GM12878 (cell line): ENCODE data around the gene SCN8A. TPM values are rescaled to one million over a fixed set of nuclear protein-coding genes. Genes with fewer than 3 reads are reported as not detected.

ENCODE experiments used
- ATAC-seq: fragments of 200-7000 bp; cut with Tn5 transposase; 3 replicates; pipeline ENCODE4 v1.9.1; 2020; ENCODE audit warnings: mild to moderate bottlenecking, moderate library complexity
- BruUV-seq: library from RNA; stranded (reverse); fragments of 400-500 nt; replicated peaks from 2 replicates; lab custom pipeline; 2021; lab: Mats Ljungman, UMichigan
- CTCF ChIA-PET: fragments of 300-600 bp; sonication (Branson Sonifier 250); formaldehyde crosslinking; extraction: SDS; loops from one replicate; lab custom pipeline; 2021; ENCODE audit warnings: inconsistent platforms; lab: Yijun Ruan, JAX
- POLR2A ChIA-PET: fragments of 350-600 bp; formaldehyde crosslinking; extraction: SDS; loops from one replicate; lab custom pipeline; 2021; ENCODE audit warnings: inconsistent platforms; lab: Charles Lee
- RAD21 ChIA-PET: fragments of 300-600 bp; sonication (Branson Sonifier 250); formaldehyde crosslinking; loops from one replicate; lab custom pipeline; 2023; ENCODE audit warnings: antibody characterized with exemption; ENCODE audit not compliant: unreplicated experiment; lab: Charles Lee
- SMC1A ChIA-PET: fragments of 300-600 bp; sonication (Branson Sonifier 250); formaldehyde crosslinking; loops from one replicate; lab custom pipeline; 2023; ENCODE audit not compliant: unreplicated experiment, uncharacterized antibody; lab: Charles Lee
- DNase-seq: peaks from one replicate; pipeline ENCODE4 v3.0.0-alpha.2; 2011; ENCODE audit warnings: low read depth, low spot score
- FAIRE-seq: peaks from 3 replicates; lab custom pipeline; 2011; peaks lifted over from hg19 to GRCh38; lab: Jason Lieb, UNC
- H2AFZ ChIP-seq: 2 replicates; pipeline ENCODE4 v1.6.0; 2011; ENCODE audit warnings: low read depth, low read length, control low read depth; ENCODE audit not compliant: control insufficient read depth
- H3K27ac ChIP-seq: 2 replicates; pipeline ENCODE4 v1.5.1; 2011; ENCODE audit warnings: control low read depth; ENCODE audit not compliant: control insufficient read depth, insufficient read depth
- H3K27me3 ChIP-seq, 2 experiments: replicated peaks in 1 of 2; 2 replicates each; pipeline versions ENCODE4 v1.6.0 to v1.6.1; 2011; ENCODE audit warnings: low read length in 1 of 2; ENCODE audit not compliant: control insufficient read depth in 2 of 2, insufficient read depth in 2 of 2
- H3K36me3 ChIP-seq, 2 experiments: 2 replicates each; pipeline ENCODE4 v1.5.1; 2011; ENCODE audit warnings: low read length in 1 of 2; ENCODE audit not compliant: control insufficient read depth in 2 of 2, insufficient read depth in 2 of 2
- H3K4me1 ChIP-seq: 2 replicates; pipeline ENCODE4 v1.6.1; 2011; ENCODE audit warnings: mild to moderate bottlenecking, low read length, moderate library complexity, mixed read lengths; ENCODE audit not compliant: control insufficient read depth, insufficient read depth
- H3K4me2 ChIP-seq: 2 replicates; pipeline ENCODE4 v1.6.0; 2011; ENCODE audit warnings: control low read depth; ENCODE audit not compliant: control insufficient read depth, insufficient read depth
- H3K4me3 ChIP-seq: fragments of 200-600 bp; sonication (generic); 2 replicates; pipeline ENCODE4 v1.5.1; 2016
- H3K79me2 ChIP-seq: 2 replicates; pipeline ENCODE4 v1.6.0; 2011; ENCODE audit warnings: low read length; ENCODE audit not compliant: control insufficient read depth, insufficient read depth
- H3K9ac ChIP-seq: 2 replicates; pipeline ENCODE4 v1.8.0; 2011; ENCODE audit warnings: low read length, control low read depth, mixed read lengths; ENCODE audit not compliant: control insufficient read depth, insufficient read depth
- H3K9me3 ChIP-seq: replicated peaks from 3 replicates; pipeline ENCODE4 v1.5.1; 2011; ENCODE audit warnings: mild to moderate bottlenecking, low read length; ENCODE audit not compliant: control insufficient read depth, insufficient read depth
- H4K20me1 ChIP-seq: 2 replicates; pipeline ENCODE4 v1.6.0; 2011; ENCODE audit not compliant: control insufficient read depth, insufficient read depth
- CBFB ChIP-seq: IDR thresholded peaks from 2 replicates; pipeline ENCODE4 v1.6.1; 2016; ENCODE audit warnings: antibody characterized with exemption, low read depth
- CBX5 ChIP-seq: sonication (generic); IDR thresholded peaks from 2 replicates; pipeline ENCODE4 v1.6.1; 2016; ENCODE audit warnings: low read depth, moderate library complexity, mild to moderate bottlenecking, inconsistent platforms
- IRF5 ChIP-seq: fragments of 450-650 bp; IDR thresholded peaks from 2 replicates; pipeline ENCODE4 v1.6.1; 2017; ENCODE audit warnings: borderline replicate concordance
- KAT2A ChIP-seq: conservative IDR thresholded peaks from 2 replicates; pipeline ENCODE4 v1.6.1; 2011; ENCODE audit warnings: low read depth, low read length; ENCODE audit not compliant: control insufficient read depth
- LARP7 ChIP-seq: fragments of 450-650 bp; IDR thresholded peaks from 2 replicates; pipeline ENCODE4 v1.6.1; 2017; ENCODE audit warnings: mild to moderate bottlenecking
- MTA2 ChIP-seq: fragments of 450-650 bp; IDR thresholded peaks from 2 replicates; pipeline ENCODE4 v1.6.1; 2016; ENCODE audit warnings: low read depth, mild to moderate bottlenecking, moderate library complexity
- NFYB ChIP-seq: IDR thresholded peaks from 2 replicates; pipeline ENCODE4 v1.6.1; 2011; ENCODE audit warnings: low read depth, mild to moderate bottlenecking, low read length, improper control_type of control experiment, moderate library complexity; ENCODE audit not compliant: insufficient read depth
- RAD21 ChIP-seq: IDR thresholded peaks from 2 replicates; pipeline ENCODE4 v1.6.1; 2011; ENCODE audit warnings: mild to moderate bottlenecking, low read depth, low read length, moderate library complexity; ENCODE audit not compliant: insufficient read depth
- ZBED1 ChIP-seq: IDR thresholded peaks from 2 replicates; pipeline ENCODE4 v1.6.1; 2016; ENCODE audit warnings: borderline replicate concordance
- ZBTB33 ChIP-seq: fragments of 450-650 bp; IDR thresholded peaks from 2 replicates; pipeline ENCODE4 v1.6.1; 2017; ENCODE audit warnings: mild to moderate bottlenecking
- ZNF217 ChIP-seq: fragments of 450-650 bp; IDR thresholded peaks from 2 replicates; pipeline ENCODE4 v1.6.1; 2017; ENCODE audit warnings: antibody characterized with exemption, mild to moderate bottlenecking
- WGBS: methylation state at CpG from one replicate; pipeline ENCODE4 v1.1.6; 2016; ENCODE audit warnings: low lambda C conversion rate; ENCODE audit not compliant: insufficient replicate concordance, insufficient coverage; ENCODE audit errors: missing lambda C conversion rate; 5-methylcytosine and 5-hydroxymethylcytosine counted together
- in situ Hi-C: fragments of 300-500 bp; cut with MboI; formaldehyde crosslinking; loops from 9 replicates; pipeline ENCODE4 v1.14.3; 2018; ENCODE audit warnings: mixed read lengths
- intact Hi-C: fragments of 100-400 bp; cut with micrococcal nuclease; formaldehyde crosslinking; loops from one replicate; pipeline ENCODE4 v1.14.2; 2022; ENCODE audit not compliant: unreplicated experiment
- polyA plus RNA-seq, 11 experiments: library from polyadenylated mRNA; depleted of rRNA in 4 of 11; unstranded in 6 of 11; stranded (reverse) in 5 of 11; fragments of >200 nt; fragmentation: Nextera tagmentation in 4 of 11; fragmentation: Illumina TruSeq in 1 of 11; extraction: Ambion mirVana in 4 of 11; extraction: Trizol in 1 of 11; gene quantifications; 1 replicate in 1 of 11; 2 replicates in 10 of 11; pipeline versions ENCODE4 v1.2.1 to v1.2.3, GENCODE V29; 2011 to 2016; ENCODE audit warnings: inconsistent platforms in 2 of 11, missing spikeins in 2 of 11, low read depth in 1 of 11
- total RNA-seq, 4 experiments: library from RNA; depleted of rRNA in 3 of 4; stranded (reverse); fragments of >200 nt in 3 of 4; fragmentation: Illumina TruSeq in 1 of 4; extraction: Trizol in 1 of 4; gene quantifications; 2 replicates each; pipeline versions ENCODE4 v1.2.1 to v1.2.3, GENCODE V29; 2013 to 2021
- TF ChIP-seq, protein P1 (sequence below): fragments of 450-650 bp; IDR thresholded peaks from 2 replicates; pipeline ENCODE4 v1.6.1; 2017; ENCODE audit warnings: mild to moderate bottlenecking, moderate library complexity

SCN8A gene
- total and polyA plus RNA-seq, 10 of the 15 experiments (the other 5 are each of a cell fraction or from before 2014, with no cell fraction given), result 0.02 to 0.23 (median 0.06) TPM; not detected in 2

GRCh38 chr12:51847643-51848325 lies 256.8 kb downstream of the SCN8A start (continued):
- TF ChIP-seq CBFB, result no peak
- no peak for TF ChIP-seq RAD21
- TF ChIP-seq ZBED1, result no peak

GRCh38 chr12:51848326-51848727 lies 257.3 kb downstream of the SCN8A start, which contains the start of gene FIGNL2:
Gene FIGNL2 (minus strand): TSS chr12:51848718. CDS start chr12:51822413, 26,305 bp downstream.
- no peaks in the 10 kb centered on the region for H4K20me1 ChIP-seq
- WGBS, result 13% methylated on average over 20 of the region's 51 CpGs
- ChIA-PET RAD21 (no interaction called here), CTCF (no interaction called here), SMC1A (no interaction called here)
- H3K4me3 ChIP-seq, result no peak within 1 kb of the TSS
- no TSS peak for BruUV-seq
- intact Hi-C loops (no loop called here), in situ Hi-C loops (no loop called here)
- no peaks in the 10 kb centered on the region for H3K36me3 ChIP-seq
- H3K27me3 ChIP-seq, result peaks cover 0 to 8% of the 10 kb centered on the region in 2 experiments; a peak in 3 of 4 replicates
- no peaks in the 10 kb centered on the region for H3K79me2 ChIP-seq
- H3K27ac ChIP-seq, result no peak within 1 kb of the TSS
- no peak for ATAC-seq
- H3K9me3 ChIP-seq, result no peaks in the 10 kb centered on the region
- no peaks in the 10 kb centered on the region for H3K4me1 ChIP-seq
- FAIRE-seq, result no peak
- no peak for DNase-seq
- no peak within 1 kb of the TSS for H3K9ac ChIP-seq
- TF ChIP-seq, protein P1, sequence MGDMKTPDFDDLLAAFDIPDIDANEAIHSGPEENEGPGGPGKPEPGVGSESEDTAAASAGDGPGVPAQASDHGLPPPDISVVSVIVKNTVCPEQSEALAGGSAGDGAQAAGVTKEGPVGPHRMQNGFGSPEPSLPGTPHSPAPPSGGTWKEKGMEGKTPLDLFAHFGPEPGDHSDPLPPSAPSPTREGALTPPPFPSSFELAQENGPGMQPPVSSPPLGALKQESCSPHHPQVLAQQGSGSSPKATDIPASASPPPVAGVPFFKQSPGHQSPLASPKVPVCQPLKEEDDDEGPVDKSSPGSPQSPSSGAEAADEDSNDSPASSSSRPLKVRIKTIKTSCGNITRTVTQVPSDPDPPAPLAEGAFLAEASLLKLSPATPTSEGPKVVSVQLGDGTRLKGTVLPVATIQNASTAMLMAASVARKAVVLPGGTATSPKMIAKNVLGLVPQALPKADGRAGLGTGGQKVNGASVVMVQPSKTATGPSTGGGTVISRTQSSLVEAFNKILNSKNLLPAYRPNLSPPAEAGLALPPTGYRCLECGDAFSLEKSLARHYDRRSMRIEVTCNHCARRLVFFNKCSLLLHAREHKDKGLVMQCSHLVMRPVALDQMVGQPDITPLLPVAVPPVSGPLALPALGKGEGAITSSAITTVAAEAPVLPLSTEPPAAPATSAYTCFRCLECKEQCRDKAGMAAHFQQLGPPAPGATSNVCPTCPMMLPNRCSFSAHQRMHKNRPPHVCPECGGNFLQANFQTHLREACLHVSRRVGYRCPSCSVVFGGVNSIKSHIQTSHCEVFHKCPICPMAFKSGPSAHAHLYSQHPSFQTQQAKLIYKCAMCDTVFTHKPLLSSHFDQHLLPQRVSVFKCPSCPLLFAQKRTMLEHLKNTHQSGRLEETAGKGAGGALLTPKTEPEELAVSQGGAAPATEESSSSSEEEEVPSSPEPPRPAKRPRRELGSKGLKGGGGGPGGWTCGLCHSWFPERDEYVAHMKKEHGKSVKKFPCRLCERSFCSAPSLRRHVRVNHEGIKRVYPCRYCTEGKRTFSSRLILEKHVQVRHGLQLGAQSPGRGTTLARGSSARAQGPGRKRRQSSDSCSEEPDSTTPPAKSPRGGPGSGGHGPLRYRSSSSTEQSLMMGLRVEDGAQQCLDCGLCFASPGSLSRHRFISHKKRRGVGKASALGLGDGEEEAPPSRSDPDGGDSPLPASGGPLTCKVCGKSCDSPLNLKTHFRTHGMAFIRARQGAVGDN, result no peak
- no peak for TF ChIP-seq NFYB
- no peak for TF ChIP-seq MTA2
- no peak for TF ChIP-seq LARP7
- TF ChIP-seq IRF5, result no peak
- no peak for TF ChIP-seq CBX5
- TF ChIP-seq ZNF217, result no peak
- TF ChIP-seq KAT2A, result no peak
- TF ChIP-seq ZBTB33, result no peak
- TF ChIP-seq, all 136 proteins: peak for 0
- no peak within 1 kb of the TSS for H2AFZ ChIP-seq
- POLR2A ChIA-PET, result no interaction called here
- H3K4me2 ChIP-seq, result no peak within 1 kb of the TSS
